NK-92 treated with Interleukin-12 subunit alpha and Interleukin-12 subunit beta, amount 100 ng/mL, for 24 hours (cell line): ENCODE data around the gene TBL3.
"Not testable (repeated sequence)": the region's sequence is repeated elsewhere in the genome, so short reads cannot be mapped to it uniquely, and the experiment has no call there.

Source experiments
- DNase-seq: peaks from one replicate; lab custom pipeline; 2025; lab: John Stamatoyannopoulos, UW

TBL3 gene

DNA sequence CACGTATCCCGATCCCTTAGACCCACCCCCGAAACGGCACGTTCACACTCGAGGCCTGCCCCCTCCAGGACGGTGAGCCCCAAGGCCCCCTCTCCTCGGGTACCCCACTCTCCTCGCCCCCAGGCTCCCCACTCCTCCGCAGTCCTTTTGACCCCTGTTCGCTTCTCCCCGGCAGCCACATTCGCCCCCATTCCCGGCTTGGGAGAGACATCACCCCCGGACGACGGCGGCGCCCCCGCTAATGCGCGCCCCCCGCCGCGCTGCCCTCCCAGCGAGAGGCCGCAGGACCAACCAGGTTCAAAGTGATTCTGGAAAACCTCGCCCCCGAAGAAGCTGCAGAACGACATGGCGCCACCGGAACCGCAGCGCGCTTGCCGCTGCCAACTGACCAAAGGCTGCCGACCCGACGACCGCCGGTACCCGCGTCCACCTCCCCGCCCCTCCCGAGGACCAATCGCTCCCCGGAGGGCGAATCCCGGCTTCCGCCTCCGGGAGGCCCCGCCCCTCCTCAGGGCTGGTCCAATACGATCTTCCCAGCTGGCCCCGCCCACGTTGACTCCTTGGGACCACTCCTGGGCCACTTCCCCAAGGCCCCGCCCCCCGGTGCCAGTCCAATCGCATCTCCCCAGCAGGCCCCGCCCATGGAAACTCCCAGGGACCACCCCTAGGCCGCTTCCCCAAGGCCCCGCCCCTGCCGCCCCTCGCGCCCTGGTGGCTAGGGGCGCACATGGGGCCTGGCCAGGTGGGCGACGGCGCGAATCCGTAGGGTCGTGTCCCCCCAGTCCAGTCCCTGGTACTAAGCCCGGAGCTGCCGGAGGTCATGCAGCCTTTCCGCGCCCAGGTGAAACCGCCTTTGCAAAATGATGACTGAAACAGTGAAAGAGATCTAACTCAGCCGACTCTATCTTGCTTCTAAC, 28.8 kb upstream of the TBL3 start, which contains the start of gene MSRB1:
Gene MSRB1 (minus strand): TSS at position 390 of the 917 bp plus-strand sequence. CDS start 43 bp downstream, at position 347.
- peak; percentile 100 for DNase-seq

DNA sequence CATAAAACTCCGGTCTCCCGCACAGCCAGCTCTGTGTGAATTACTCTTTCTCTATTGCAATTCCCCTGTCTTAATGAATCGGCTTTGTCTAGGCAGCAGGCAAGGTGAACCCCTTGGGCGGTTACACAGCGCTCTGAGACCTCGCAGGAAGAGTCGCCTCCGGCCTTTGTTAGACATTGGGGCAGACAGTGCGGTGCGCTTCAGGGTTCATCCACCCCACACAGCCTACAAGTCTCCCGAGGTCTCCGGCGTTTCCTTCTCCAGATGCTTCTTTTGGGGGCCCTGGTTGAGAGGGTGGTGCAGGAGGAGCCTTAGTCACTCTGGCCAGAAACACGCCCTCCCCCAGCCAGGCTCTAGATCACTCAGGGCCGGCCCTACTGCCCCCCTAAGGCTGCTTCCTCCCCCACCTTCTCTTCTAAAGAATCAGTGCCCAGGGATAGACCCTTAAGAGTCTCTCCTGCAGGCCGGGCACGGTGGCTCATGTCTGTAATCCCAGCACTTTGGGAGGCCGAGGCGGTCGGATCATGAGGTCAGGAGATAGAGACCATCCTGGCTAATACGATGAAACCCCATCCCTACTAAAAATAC, 27.1 kb upstream of the TBL3 start:
- DNase-seq: no peak

DNA sequence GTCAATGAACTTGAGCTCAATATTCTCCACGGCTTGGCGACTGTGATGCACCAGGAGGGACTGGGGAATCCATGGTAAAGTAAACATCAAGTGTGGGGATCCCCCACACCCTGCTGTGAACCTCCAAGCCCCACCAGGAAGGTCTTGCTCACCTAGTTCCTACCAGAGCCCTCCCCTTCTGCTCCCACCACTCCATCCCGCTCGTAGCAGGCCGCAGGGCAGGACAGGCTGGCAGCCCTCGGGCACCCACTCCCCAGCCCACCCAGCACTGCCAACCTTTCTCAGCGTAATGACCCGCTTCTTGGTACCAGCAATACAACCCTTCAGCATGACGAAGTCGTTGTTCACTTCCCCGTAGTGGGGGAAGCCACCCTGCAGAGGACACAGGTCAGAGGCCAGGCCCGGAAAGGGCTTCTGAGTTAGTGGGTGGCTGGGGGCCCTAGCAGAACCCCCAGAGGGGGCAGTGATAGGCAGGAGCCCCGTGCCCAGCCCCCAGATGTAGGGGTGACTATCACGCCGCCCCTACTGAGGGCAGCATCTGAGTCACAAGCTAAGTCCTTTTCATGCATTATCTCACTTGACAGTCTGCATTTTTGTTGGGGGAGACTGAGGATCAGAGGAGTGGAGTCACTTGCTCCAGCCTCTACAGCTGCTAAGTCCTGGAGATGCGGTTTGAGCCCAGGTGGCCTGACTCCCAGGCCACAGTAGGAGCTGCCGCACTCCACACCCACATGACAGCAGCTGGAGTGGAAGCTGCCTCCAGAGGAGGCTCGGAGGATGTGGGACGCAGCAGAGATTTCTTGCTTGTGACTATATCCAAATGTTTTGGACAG, 26.1 kb upstream of the TBL3 start:
- no peak for DNase-seq

- DNase-seq: no peak
Measured at GRCh38 chr16:1946495-1947368, 25.1 kb upstream of the TBL3 start.

DNA sequence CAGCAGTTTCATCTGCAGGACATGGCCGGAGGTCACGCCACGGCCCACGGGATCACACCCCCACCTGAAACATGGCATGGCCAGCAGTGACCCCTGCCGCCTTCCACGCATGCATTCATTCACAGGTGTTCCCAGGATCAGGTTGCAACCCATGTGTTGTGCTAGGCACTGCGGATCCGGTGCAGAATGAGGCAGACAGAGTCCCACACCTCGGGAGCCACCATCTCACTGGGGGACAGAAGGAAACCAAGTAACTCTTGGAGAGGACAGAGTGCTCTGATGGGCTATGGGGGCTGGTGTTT, 24.5 kb upstream of the TBL3 start:
- no peak for DNase-seq

DNA sequence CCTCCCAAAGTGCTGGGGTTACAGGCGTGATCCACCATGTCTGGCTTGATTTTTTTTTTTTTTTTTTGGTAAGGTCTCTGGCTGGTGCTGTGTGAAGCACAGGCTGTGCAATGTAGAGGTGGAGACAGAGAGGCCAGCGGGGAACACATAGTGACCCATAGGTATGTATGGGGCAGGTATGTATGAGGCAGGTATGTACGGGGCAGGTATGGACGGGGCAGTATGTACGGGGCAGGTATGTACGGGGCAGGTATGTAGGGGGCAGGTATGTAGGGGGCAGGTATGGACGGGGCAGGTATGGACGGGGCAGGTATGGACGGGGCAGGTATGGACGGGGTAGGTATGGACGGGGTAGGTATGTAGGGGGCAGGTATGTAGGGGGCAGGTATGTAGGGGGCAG, 22.3 kb upstream of the TBL3 start:
- DNase-seq: no peak

DNA sequence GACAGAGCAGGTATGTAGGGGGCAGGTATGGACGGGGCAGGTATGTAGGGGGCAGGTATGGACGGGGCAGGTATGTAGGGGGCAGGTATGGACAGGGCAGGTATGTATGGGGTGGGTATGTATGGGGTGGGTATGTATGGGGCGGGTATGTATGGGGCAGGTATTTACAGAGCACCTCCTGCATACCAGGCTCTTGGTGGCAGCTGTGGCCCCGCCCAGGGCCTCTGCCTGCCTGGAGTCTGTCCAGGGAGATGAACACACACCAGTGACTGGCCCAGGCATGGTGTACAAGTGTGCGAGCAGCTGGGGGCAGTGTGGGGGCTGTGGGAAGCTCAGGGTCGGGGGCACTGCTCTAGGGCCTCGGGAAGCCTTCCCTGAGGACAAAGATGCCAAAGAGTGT, 21.8 kb upstream of the TBL3 start:
- no peak for DNase-seq

DNA sequence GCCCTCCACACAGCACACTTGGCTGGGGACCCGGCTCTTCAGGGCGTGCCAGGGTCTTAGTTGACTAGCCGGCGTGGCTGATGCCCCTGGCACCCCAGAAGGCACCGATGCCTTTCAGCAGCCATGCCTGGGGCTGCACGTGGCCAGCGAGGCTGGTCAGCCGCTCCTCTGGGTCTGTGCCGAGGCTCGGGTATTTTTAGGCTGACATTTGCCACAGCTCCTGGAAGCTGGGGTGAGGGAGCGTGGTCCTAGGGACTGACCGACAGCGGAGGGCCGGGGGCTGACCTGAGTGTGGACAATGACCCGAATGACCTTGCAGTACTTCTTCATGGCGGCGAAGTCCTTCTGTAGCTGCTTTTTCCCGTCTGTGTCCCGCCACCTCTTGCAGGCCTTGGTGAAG, 21.3 kb upstream of the TBL3 start:
- DNase-seq: no peak

DNA sequence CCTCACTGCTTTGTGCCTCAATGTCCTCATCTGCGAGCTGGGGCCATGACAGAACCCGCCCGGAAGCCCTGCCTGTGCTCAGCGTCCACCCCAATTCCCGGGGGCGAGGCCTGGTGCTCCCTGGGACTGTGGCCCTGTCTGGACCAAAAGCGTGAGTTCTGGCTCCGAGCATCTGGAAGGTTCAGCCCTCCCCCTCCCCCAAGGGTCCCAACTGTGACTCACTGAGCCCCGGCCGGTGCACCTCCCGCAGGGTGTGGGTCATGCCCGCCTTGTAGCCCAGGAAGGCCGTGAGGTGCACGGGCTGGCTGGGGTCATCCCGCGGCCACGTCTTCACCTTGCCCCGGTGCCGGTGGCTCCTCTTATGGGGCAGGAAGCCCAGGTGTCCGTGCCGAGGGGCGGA, 18.1 kb upstream of the TBL3 start:
- DNase-seq: no peak

DNA sequence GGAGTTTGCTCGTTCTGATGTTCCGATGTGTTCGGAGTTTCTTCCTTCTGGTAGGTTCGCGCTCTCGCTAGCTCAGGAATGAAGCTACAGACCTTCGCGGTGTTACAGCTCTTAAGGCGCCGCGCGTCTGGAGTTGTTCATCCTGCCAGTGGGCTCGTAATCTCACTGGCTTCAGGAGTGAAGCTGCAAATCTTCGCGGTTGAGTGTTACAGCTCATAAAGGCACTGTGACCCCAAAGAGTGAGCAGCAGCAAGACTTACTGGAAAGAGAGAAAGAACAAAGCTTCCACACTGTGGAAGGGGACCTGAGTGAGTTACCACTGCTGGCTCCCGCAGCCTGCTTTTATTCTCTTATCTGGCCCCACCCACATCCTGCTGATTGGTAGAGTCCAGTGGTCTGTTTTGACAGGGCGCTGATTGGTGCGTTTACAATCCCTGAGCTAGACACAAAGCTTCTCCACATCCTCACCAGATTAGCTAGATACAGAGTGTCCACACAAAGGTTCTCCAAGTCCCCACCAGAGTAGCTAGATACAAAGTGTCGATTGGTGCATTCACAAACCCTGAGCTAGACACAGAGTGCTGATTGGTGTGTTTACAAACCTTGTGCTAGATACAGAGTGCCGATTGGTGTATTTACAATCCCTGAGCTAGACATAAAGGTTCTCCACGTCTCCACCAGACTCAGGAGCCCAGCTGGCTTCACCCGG, 14.3 kb upstream of the TBL3 start:
- DNase-seq: not testable (repeated sequence)

DNA sequence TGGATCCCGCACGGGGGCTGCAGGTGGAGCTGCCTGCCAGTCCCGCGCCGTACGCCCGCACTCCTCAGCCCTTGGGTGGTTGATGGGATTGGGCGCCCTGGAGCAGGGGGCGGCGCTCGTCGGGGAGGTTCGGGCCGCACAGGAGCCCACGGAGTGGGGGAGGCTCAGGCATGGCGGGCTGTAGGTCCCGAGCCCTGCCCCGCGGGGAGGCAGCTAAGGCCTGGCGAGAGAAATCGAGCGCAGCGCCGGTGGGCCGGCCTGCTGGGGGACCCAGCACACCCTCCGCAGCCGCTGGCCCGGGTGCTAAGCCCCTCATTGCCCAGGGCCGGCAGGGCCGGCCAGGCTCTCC, 13.7 kb upstream of the TBL3 start:
- not testable (repeated sequence) for DNase-seq

- DNase-seq: no peak
Measured at GRCh38 chr16:1958715-1959268, 13.1 kb upstream of the TBL3 start.

GRCh38 chr16:1959269-1960039, 12.4 kb upstream of the TBL3 start, which contains the start of gene NDUFB10:
Gene NDUFB10, plus strand, starts transcription at chr16:1959538. Its CDS starts 87 bp downstream, at chr16:1959625.
- DNase-seq: peak; percentile 88

DNA sequence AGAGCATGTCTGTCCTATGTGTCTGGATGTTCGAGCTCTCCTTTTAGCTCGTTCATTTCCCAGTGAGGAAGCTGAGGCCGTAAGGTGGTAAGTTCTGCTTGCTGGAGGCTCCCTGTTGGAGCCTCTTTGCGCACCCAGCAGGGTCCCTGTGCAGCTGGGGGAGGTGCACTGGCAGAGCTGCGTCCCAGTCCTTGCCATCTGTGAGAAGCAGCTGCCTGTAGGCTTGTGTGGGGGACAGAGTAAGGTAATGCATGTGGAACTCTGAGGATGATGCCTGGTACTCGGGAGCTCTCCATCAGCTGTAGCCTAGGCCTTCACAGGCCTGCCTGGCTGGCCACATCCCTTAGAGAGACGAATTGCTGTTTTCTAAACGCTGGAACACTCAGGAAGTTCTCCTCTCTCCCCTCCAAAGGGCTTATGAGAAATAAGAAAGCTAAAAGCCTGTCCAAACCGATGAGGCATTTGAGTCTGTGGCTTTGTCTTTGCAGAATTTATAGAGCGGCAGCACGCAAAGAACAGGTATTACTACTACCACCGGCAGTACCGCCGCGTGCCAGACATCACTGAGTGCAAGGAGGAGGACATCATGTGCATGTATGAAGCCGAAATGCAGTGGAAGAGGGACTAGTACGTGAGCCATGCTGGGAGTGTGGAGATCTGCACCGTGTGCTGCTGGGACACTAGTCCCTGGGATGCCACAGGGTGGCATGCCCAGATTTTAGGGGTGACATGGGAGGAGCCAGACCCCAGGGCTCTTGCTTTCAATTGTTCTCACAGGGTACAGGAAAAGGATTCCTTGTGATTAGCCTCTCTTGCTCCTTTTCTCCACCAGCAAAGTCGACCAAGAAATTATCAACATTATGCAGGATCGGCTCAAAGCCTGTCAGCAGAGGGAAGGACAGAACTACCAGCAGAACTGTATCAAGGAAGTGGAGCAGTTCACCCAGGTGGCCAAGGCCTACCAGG, 10.9 kb upstream of the TBL3 start:
- DNase-seq: no peak

DNA sequence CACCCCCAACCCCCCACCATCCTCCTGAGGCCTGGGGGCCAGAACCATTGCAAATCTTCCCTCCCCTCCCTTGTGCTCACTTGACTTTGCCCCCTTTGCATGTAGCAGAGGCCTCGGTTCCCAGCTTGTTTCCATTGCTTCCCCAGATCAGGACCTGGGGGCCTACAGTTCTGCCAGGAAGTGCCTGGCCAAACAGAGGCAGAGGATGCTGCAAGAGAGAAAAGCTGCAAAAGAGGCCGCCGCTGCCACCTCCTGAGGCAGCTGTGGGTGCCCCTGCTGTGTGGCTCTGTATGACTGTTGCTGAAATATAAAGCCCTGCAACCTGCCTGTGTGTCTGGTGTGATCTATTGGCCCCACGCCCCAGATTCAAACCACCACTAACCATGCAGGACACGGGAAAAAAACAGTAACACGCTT, 10.2 kb upstream of the TBL3 start:
- DNase-seq: no peak

GRCh38 chr16:1962161-1963153, 9.4 kb upstream of the TBL3 start:
- DNase-seq: not testable (repeated sequence)

DNA sequence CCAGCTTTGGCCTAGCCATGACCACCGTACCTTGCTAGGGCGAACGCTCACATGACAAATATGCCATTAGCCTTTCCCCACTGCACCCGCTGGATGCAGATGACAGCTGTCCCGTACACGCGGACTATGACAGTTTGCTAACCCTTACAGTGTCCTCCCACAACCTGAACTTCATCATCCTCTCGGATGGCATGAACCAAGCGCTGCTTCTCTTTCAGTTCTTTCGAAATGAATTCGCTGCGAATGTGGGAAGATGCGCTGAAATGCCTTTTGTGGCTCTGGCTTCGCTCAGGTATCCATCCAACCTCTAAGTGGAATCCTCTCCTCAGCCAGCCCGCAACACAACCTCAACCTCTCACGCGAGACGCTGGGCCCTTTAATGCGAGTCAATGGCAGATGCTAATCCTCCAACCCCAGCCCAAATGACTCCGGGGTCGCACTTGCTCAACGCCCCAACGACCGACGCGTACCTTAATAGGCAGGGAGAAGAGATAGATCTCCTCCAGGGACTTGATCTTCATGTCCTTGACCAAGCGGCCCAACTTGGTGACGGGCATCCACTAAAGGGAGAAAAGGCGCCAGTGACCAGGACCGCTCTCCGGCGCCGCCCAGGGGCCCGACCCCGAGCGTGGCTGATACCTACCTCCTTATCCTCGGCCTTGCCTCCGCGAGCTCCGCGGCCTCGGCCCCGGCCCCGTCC, 7.9 kb upstream of the TBL3 start:
- DNase-seq: peak; percentile 46
